Measurements from ENCODE around the gene GAREM2.

GRCh38 chr2:26191316-26192159 lies 18.6 kb downstream of the GAREM2 start:
- no peak for TF ChIP-seq CTCF (IDR thresholded peaks at IDR 0.05)
- TF ChIP-seq POLR2A (IDR thresholded peaks at IDR 0.05) = no peak
- no peak for TF ChIP-seq POLR2AphosphoS5 (IDR thresholded peaks at IDR 0.05)
